Iris pigment epithelial cell (primary cell): ENCODE measurements around the gene SSBP2.

Experiments used
- DNase-seq: peaks from one replicate; pipeline ENCODE4 v3.0.0-alpha.2; 2011; ENCODE audit warnings: low read depth

The SSBP2 gene

GRCh38 chr5:81393430-81393782 is 357.5 kb downstream of the SSBP2 start:
- DNase-seq = no peak

DNA sequence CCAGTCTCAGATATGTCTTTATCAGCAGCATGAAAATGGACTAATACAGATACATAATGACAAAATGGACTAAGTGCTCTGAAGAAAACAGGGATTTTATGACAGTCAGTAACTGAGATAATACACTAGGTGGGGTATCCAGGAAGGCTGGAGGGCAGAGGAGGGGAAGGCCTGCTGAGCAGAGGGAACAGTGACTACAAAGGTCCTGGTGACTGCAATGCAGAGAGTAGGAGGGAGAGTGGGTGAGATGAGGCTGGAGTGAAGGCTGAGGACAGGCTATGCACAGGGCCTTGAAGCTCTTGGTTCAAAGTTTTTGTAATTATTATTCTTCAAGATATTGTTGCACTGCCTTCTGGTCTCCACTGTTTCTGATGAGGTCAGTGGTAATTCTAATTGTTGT is 361.9 kb downstream of the SSBP2 start:
- no peak for DNase-seq

DNA sequence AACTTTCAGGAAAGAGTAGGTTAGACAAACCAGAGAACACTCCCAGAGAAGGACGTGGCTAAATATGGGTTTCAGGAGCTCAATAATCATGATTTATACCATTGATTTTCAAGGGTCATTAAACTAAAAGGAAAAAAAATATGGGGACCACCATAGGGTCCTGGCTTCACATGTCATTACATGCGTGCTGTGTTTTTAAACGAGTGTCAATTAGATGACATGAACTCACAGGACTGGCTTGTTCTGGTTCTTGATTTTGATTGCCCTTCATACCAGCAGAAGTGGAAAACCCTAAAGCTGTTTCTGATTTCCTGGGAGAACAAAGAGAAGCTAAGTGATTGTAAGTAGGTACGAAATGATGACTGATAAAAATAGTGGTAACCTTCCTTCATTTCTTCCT is 362.7 kb downstream of the SSBP2 start:
- no peak for DNase-seq

GRCh38 chr5:81383867-81384266 is 367.0 kb downstream of the SSBP2 start:
- no peak for DNase-seq

DNA sequence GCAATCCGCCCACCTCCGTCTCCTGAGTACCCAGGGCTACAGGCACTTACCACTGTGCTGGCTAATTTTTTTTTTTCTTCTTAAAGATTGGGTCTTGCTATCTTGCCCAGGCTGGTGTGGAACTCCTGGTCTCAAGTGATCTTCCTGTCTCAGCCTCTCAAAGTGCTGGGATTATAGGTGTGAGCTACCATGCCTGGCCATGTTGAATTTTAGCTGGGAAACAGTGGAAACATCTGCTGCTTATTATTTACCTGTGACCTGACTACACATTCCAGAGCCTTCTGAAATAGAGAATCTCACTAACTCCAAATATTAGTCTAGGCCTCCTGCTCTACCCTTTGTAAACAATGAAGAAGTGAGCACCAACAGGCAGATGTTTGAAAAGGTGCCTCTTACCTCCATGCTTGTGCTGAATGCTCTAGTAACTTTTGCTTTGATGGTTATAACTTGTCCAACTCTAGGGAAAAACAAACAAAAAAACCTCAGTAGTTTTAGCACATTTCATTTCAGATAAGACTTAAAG is 379.5 kb downstream of the SSBP2 start:
- no peak for DNase-seq

GRCh38 chr5:81370912-81371311 is 380.0 kb downstream of the SSBP2 start:
- DNase-seq = no peak

DNA sequence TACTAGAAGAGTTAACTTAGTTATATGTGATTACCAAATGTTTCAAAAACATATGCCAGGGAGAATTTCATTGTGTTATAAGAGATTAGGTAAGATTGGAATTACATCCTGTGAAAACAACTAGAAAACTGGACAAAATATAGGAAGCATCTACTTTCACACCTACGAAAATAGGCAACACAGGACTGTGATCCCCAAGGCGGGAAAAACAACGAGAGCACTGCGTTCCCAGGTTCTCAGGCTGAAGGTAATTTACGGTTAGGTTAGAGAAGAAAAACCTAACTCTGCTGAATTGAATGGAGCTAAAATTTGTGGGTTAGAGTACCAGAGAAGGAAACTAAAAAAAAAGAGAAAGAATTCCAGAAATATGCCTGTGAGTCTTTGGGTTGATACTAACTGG is 385.4 kb downstream of the SSBP2 start:
- DNase-seq = no peak

- no peak for DNase-seq
Measured at GRCh38 chr5:81363093-81363871, 387.6 kb downstream of the SSBP2 start.
